T-cell (primary cell): Measurements from ENCODE around the gene ASB4. TPM values are rescaled to one million over a fixed set of nuclear protein-coding genes. Genes with fewer than 3 reads are reported as not detected.
"Not testable (repeated sequence)": the region's sequence is repeated elsewhere in the genome, so short reads cannot be mapped to it uniquely, and the experiment has no call there.

Experiments used
- ATAC-seq, 4 experiments: fragments of 200-7000 bp in 3 of 4; fragments of 150-1000 bp in 1 of 4; cut with Tn5 transposase; replicated peaks in 1 of 4; 1 replicate in 3 of 4; 2 replicates in 1 of 4; pipeline ENCODE4 v1.10.0; 2021; ENCODE audit warnings: moderate library complexity in 3 of 4, mild to moderate bottlenecking in 2 of 4, moderate number of reproducible peaks in 1 of 4
- CTCF ChIA-PET, 2 donors: fragments of 300-600 bp; sonication (Branson Sonifier 250); formaldehyde crosslinking; loops; one replicate each; lab custom pipeline; 2022; ENCODE audit warnings: antibody characterized with exemption in 2 of 2; lab: Charles Lee
- POLR2A ChIA-PET, 2 donors: fragments of 300-600 bp; sonication (Branson Sonifier 250); formaldehyde crosslinking; loops; one replicate each; lab custom pipeline; 2022; ENCODE audit warnings: antibody characterized with exemption in 2 of 2; lab: Charles Lee
- DNase-seq, 35 experiments: peaks; one replicate each; pipeline versions ENCODE4 v3.0.0 to v3.0.0-alpha.2; 2013 to 2023
- H3K27ac ChIP-seq: one replicate; pipeline ENCODE4 v1.5.1; 2013; ENCODE audit warnings: low read length
- H3K27me3 ChIP-seq, 2 experiments: replicated peaks in 1 of 2; 1 replicate in 1 of 2; 2 replicates in 1 of 2; pipeline versions ENCODE4 v1.6.1 to v1.7.0; 2013; ENCODE audit warnings: low read length in 1 of 2, mixed read lengths in 1 of 2; ENCODE audit not compliant: control insufficient read depth in 2 of 2, insufficient read depth in 2 of 2; ENCODE audit errors: extremely low read depth in 1 of 2
- H3K36me3 ChIP-seq, 2 donors: 1 replicate in 1 of 2; 2 replicates in 1 of 2; pipeline versions ENCODE4 v1.6.1 to v1.7.0; 2013; ENCODE audit warnings: low read length in 1 of 2; ENCODE audit not compliant: control insufficient read depth in 2 of 2, insufficient read depth in 1 of 2; ENCODE audit errors: extremely low read depth in 1 of 2
- H3K4me1 ChIP-seq, 2 experiments: 1 replicate in 1 of 2; 2 replicates in 1 of 2; pipeline versions ENCODE4 v1.6.1 to v1.7.0; 2013; ENCODE audit warnings: low read length in 2 of 2, mixed read lengths in 1 of 2; ENCODE audit not compliant: insufficient read depth in 2 of 2, control insufficient read depth in 1 of 2; ENCODE audit errors: extremely low read depth in 1 of 2
- H3K4me3 ChIP-seq, 2 donors: 1 replicate in 1 of 2; 2 replicates in 1 of 2; pipeline versions ENCODE4 v1.5.1 to v1.7.0; 2013; ENCODE audit warnings: mild to moderate bottlenecking in 2 of 2, low read length in 1 of 2, moderate library complexity in 1 of 2; ENCODE audit not compliant: control insufficient read depth in 1 of 2; ENCODE audit errors: extremely low read depth in 1 of 2
- H3K9me3 ChIP-seq: 2 replicates; pipeline ENCODE4 v1.7.0; 2013
- H3K27ac Mint-ChIP-seq, 2 donors: one replicate each; pipeline ENCODE4 v1.8.0; 2020 to 2021; ENCODE audit warnings: mild to moderate bottlenecking in 2 of 2, mixed read lengths in 2 of 2
- H3K27me3 Mint-ChIP-seq, 2 donors: one replicate each; pipeline ENCODE4 v1.8.0; 2021 to 2022; ENCODE audit warnings: mixed read lengths in 2 of 2
- H3K36me3 Mint-ChIP-seq: one replicate; pipeline ENCODE4 v1.8.0; 2021; ENCODE audit warnings: mixed read lengths
- H3K4me1 Mint-ChIP-seq, 3 donors: one replicate each; pipeline ENCODE4 v1.8.0; 2020 to 2022; ENCODE audit warnings: mixed read lengths in 3 of 3, mild to moderate bottlenecking in 1 of 3
- H3K4me3 Mint-ChIP-seq, 3 donors: one replicate each; pipeline ENCODE4 v1.8.0; 2020 to 2022; ENCODE audit warnings: mild to moderate bottlenecking in 3 of 3, mixed read lengths in 3 of 3, moderate library complexity in 3 of 3
- H3K9me3 Mint-ChIP-seq, 3 donors: one replicate each; pipeline ENCODE4 v1.8.0; 2020 to 2022; ENCODE audit warnings: mixed read lengths in 3 of 3
- WGBS: methylation state at CpG from one replicate; pipeline ENCODE4 v1.1.5; 2013; ENCODE audit warnings: missing lambda C conversion rate; ENCODE audit not compliant: insufficient coverage; 5-methylcytosine and 5-hydroxymethylcytosine counted together
- total RNA-seq, 35 experiments: library from RNA in 6 of 35; stranded (reverse) in 6 of 35; fragments of 120-200 nt in 1 of 35; gene quantifications; one replicate each; pipeline versions ENCODE4 v1.2.1 to v1.2.4 and lab custom pipeline; 2013 to 2026

ASB4 gene
- total RNA-seq, 5 donors from 2014 or later (not counting 1 experiment from before 2014, with no cell fraction given) = 0.09 TPM; not detected in 4

DNA sequence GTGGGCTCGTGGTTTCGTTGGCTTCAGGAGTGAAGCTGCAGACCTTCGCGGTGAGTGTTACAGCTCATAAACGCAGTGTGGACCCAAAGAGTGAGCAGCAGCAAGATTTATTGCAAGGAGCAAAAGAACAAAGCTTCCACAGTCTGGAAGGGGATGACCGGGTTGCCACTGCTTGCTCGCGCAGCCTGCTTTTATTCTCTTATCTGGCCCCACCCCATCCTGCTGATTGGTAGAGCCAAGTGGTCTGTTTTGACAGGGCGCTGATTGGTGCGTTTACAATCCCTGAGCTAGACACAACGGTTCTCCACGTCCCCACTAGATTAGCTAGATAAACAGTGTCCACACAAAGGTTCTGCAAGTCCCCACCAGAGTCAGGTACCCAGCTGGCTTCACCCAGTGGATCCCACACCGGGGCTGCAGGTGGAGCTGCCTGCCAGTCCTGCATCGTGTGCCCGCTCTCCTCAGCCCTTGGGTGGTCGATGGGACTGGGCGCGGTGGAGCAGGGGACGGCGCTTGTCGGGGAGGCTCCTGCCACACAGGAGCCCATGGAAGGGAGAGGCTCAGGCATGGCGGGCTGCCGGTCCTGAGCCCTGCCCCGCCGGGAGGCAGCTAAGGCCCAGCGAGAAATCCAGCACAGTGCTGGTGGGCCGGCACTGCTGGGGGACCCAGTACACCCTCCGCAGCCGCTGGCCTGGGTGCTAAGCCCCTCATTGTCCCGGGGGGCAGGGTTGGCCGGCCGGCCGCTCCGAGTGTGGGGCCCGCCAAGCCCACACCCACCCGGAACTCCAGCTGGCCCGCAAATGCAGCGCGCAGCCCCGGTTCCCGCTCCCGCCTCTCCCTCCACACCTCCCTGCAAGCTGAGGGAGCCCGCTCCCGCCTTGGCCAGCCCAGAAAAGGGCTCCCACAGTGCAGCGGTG lies 66.5 kb downstream of the ASB4 start:
- H3K4me3 ChIP-seq, H3K36me3 Mint-ChIP-seq, POLR2A ChIA-PET, DNase-seq, H3K4me3 Mint-ChIP-seq, H3K27ac ChIP-seq, H3K36me3 ChIP-seq, H3K9me3 ChIP-seq, H3K4me1 ChIP-seq, H3K4me1 Mint-ChIP-seq, H3K9me3 Mint-ChIP-seq, H3K27ac Mint-ChIP-seq, ATAC-seq, H3K27me3 ChIP-seq, H3K27me3 Mint-ChIP-seq, CTCF ChIA-PET: not testable (repeated sequence)
- 92% methylated on average over 34 of the region's 45 CpGs for WGBS

DNA sequence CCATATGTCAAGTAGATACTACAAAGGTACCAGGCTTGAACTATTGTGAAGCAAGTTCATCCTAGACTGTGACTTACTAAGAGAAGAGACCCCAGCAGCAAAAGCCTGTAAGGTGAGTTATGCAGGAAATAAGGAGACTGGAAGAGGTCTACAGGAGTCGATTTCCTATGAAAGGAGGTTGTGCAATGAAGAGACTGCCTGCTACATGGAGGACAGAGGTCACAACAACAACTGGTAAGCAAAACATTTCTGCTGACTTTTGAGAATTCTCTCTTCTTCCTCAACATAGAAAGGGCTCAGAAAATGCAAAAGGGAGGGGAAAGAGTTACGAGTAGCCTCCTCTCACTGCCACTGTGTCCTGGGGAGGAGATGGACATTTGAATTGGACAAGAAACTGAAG lies 68.2 kb downstream of the ASB4 start:
- H3K4me1 Mint-ChIP-seq = no peaks in the 10 kb centered on the region
- H3K27me3 ChIP-seq = peaks cover 0 to 3% of the 10 kb centered on the region in 2 experiments
- H3K4me1 ChIP-seq = no peaks in the 10 kb centered on the region
- H3K27ac ChIP-seq = no peak overlapping the region
- CTCF ChIA-PET = no interaction called here
- peaks cover 0 to 11% of the 10 kb centered on the region in 2 donors for H3K27me3 Mint-ChIP-seq
- POLR2A ChIA-PET = no interaction called here
- H3K4me3 ChIP-seq = no peak overlapping the region
- ATAC-seq (no peak), DNase-seq (no peak)
- H3K9me3 ChIP-seq = no peaks in the 10 kb centered on the region
- H3K36me3 ChIP-seq = no peaks in the 10 kb centered on the region
- H3K36me3 Mint-ChIP-seq = no peaks in the 10 kb centered on the region
- WGBS = no CpG with 5 or more reads among the region's 2 CpGs
- H3K9me3 Mint-ChIP-seq = no peaks in the 10 kb centered on the region
- no peak overlapping the region for H3K4me3 Mint-ChIP-seq
- no peak overlapping the region for H3K27ac Mint-ChIP-seq

DNA sequence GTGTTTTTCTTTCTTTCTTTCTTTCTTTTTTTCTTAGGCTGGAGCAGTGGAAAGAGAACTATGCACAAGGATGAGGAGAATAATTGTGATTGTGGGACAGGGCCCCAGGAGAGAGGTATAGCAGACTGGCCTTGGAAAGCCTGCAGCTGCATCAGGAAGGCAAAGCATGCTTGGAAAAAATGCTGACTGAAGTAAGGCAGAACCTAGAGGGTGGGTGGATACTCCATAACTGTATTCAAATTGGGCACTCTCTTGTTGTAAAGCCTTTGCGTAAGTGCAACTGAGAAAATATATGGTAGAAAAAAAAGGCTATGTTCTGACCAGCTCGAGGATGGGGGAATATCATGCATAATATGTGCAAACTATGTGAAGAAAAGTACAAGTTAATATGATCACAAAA lies 71.0 kb downstream of the ASB4 start:
- Mint-ChIP-seq H3K27me3 (peaks cover 0 to 16% of the 10 kb centered on the region in 2 donors), H3K4me3 (no peak overlapping the region), H3K36me3 (no peaks in the 10 kb centered on the region), H3K27ac (no peak overlapping the region), H3K4me1 (no peaks in the 10 kb centered on the region), H3K9me3 (no peaks in the 10 kb centered on the region)
- DNase-seq = no peak
- Histone ChIP-seq H3K4me3 (no peak overlapping the region), H3K27me3 (no peaks in the 10 kb centered on the region), H3K27ac (no peak overlapping the region), H3K36me3 (no peaks in the 10 kb centered on the region), H3K9me3 (no peaks in the 10 kb centered on the region), H3K4me1 (no peaks in the 10 kb centered on the region)
- ChIA-PET POLR2A (no interaction called here), CTCF (no interaction called here)
- no CpG with 5 or more reads among the region's 2 CpGs for WGBS
- no peak for ATAC-seq

DNA sequence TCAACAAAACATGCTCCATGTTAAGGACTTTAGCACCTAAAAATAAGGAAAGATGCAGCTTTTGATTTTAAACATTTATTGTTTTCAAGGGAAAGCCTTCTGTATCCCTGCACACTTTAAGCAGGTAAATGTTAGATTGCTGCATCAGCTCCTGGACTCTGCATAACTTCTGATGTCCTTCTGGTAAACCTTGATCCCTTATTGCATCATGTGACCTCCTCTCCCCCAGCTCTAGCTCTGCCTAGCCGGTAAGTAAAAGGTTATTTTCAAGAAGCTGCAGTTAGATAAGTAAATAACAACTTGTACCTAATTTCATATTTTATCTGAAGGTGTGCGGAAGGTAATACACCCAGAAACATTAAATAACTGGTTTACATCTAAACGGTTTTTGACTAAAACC lies 73.1 kb downstream of the ASB4 start:
- Histone ChIP-seq H3K4me3 (no peak overlapping the region), H3K4me1 (no peaks in the 10 kb centered on the region), H3K36me3 (no peaks in the 10 kb centered on the region), H3K27ac (no peak overlapping the region), H3K9me3 (no peaks in the 10 kb centered on the region), H3K27me3 (no peaks in the 10 kb centered on the region)
- Mint-ChIP-seq H3K36me3 (no peaks in the 10 kb centered on the region), H3K27me3 (peaks cover 0 to 12% of the 10 kb centered on the region in 2 donors), H3K27ac (no peak overlapping the region), H3K4me3 (no peak overlapping the region), H3K9me3 (no peaks in the 10 kb centered on the region), H3K4me1 (no peaks in the 10 kb centered on the region)
- ChIA-PET POLR2A (no interaction called here), CTCF (no interaction called here)
- WGBS = no CpG with 5 or more reads among the region's 3 CpGs
- ATAC-seq (no peak), DNase-seq (no peak)

DNA sequence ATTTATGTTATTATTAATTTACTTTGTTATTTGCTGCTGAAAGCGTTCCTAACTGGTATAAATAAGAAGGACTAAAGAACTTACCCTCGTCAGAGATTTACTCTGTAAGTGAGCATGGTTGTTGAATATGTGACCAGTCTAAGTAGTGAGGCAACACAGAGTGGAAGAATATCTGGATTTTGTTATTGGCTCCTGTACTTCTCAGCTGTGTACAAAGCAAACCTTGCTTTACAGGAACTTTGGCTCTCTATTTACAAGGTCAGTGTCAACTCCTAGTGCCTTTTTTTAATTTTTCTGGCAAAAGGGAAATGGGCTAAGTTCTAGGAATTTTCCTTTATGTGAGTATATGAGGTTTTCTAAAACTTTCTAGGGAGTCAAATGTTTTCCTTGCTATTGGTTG lies 74.9 kb downstream of the ASB4 start:
- CTCF ChIA-PET = no interaction called here

DNA sequence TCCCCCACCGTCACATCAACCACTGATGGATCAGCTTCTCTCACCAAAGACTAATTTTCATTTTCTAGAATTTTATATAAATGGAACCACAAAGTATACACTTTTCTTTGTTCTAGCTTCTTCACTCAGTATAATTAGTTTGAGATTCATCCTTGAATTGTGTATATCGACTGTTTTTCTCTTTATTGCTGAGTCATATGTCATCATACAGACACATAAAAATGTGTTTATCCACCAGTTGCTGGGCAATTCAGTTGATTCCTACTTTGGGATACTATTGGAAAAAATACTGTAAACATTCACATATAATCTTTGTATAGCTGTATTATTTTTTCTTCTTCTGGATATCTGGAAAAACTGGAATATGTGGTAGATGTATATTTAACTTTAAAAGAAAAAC lies 84.0 kb downstream of the ASB4 start:
- DNase-seq = no peak
- Mint-ChIP-seq H3K4me1 (no peaks in the 10 kb centered on the region), H3K27ac (no peak overlapping the region), H3K4me3 (no peak overlapping the region), H3K36me3 (no peaks in the 10 kb centered on the region), H3K27me3 (no peaks in the 10 kb centered on the region), H3K9me3 (peaks cover 0 to 6% (median 3%) of the 10 kb centered on the region in 3 donors)
- H3K4me3 ChIP-seq = no peak overlapping the region
- H3K36me3 ChIP-seq = no peaks in the 10 kb centered on the region
- no peak for ATAC-seq
- H3K4me1 ChIP-seq = no peaks in the 10 kb centered on the region
- no peak overlapping the region for H3K27ac ChIP-seq
- H3K9me3 ChIP-seq = no peaks in the 10 kb centered on the region
- no peaks in the 10 kb centered on the region for H3K27me3 ChIP-seq
- CTCF ChIA-PET = no interaction called here
- no CpG with 5 or more reads among the region's 2 CpGs for WGBS
- POLR2A ChIA-PET = no interaction called here

More for the DNA sequence above, 74.9 kb downstream of the ASB4 start:
- no peaks in the 10 kb centered on the region for H3K4me1 Mint-ChIP-seq
- H3K4me3 Mint-ChIP-seq = no peak overlapping the region
- no peaks in the 10 kb centered on the region for H3K9me3 Mint-ChIP-seq
- no peak overlapping the region for H3K27ac Mint-ChIP-seq
- Histone ChIP-seq H3K4me3 (no peak overlapping the region), H3K27ac (no peak overlapping the region), H3K36me3 (no peaks in the 10 kb centered on the region), H3K4me1 (no peaks in the 10 kb centered on the region), H3K27me3 (no peaks in the 10 kb centered on the region), H3K9me3 (no peaks in the 10 kb centered on the region)
- DNase-seq (no peak), ATAC-seq (no peak)
- H3K36me3 Mint-ChIP-seq = no peaks in the 10 kb centered on the region
- no CpG with 5 or more reads among the region's 2 CpGs for WGBS
- H3K27me3 Mint-ChIP-seq = peaks cover 0 to 10% of the 10 kb centered on the region in 2 donors
- POLR2A ChIA-PET = no interaction called here
